Cerebellar nuclear complex (tissue), 1 donor: ENCODE results near the gene EYA2.

Experiments
- DNase-seq, 2 experiments: peaks; one replicate each; lab custom pipeline; 2025; lab: John Stamatoyannopoulos, UW

The EYA2 gene

GRCh38 chr20:47036091-47036870, 141.6 kb downstream of the EYA2 start:
- DNase-seq = no peak

GRCh38 chr20:47038566-47039560, 144.2 kb downstream of the EYA2 start:
- no peak for DNase-seq

GRCh38 chr20:47040506-47041125, 146.0 kb downstream of the EYA2 start:
- DNase-seq = no peak

GRCh38 chr20:47041396-47041899, 146.8 kb downstream of the EYA2 start:
- DNase-seq = no peak

GRCh38 chr20:47042464-47042863, 147.8 kb downstream of the EYA2 start:
- no peak for DNase-seq

- DNase-seq = no peak
Observed at GRCh38 chr20:47043086-47043485, 148.4 kb downstream of the EYA2 start.

GRCh38 chr20:47044938-47045337, 150.3 kb downstream of the EYA2 start:
- DNase-seq = no peak

GRCh38 chr20:47048054-47048453, 153.4 kb downstream of the EYA2 start:
- DNase-seq = no peak

GRCh38 chr20:47049771-47050170, 155.1 kb downstream of the EYA2 start:
- DNase-seq = no peak

- DNase-seq = no peak
Observed at GRCh38 chr20:47050996-47051395, 156.4 kb downstream of the EYA2 start.

- no peak for DNase-seq
Observed at GRCh38 chr20:47051936-47052526, 157.4 kb downstream of the EYA2 start.

- DNase-seq = no peak
Observed at GRCh38 chr20:47054506-47054905, 159.9 kb downstream of the EYA2 start.

- no peak for DNase-seq
Observed at GRCh38 chr20:47054945-47055344, 160.3 kb downstream of the EYA2 start.

GRCh38 chr20:47055699-47056369, 161.2 kb downstream of the EYA2 start:
- DNase-seq = no peak

- DNase-seq = no peak
Observed at GRCh38 chr20:47057661-47058060, 163.0 kb downstream of the EYA2 start.

GRCh38 chr20:47058236-47058635, 163.6 kb downstream of the EYA2 start:
- DNase-seq = no peak

GRCh38 chr20:47059536-47059935, 164.9 kb downstream of the EYA2 start:
- DNase-seq = no peak

GRCh38 chr20:47061549-47061948, 166.9 kb downstream of the EYA2 start:
- DNase-seq = no peak

GRCh38 chr20:47062226-47062890, 167.7 kb downstream of the EYA2 start:
- DNase-seq = no peak

- no peak for DNase-seq
Observed at GRCh38 chr20:47063407-47063806, 168.8 kb downstream of the EYA2 start.

GRCh38 chr20:47063808-47064207, 169.2 kb downstream of the EYA2 start:
- no peak for DNase-seq
